GM04504 (cell line): ENCODE results near the gene EYA2.
A peak's percentile ranks its signal among the peaks of the same experiment; 100 is the strongest.
"Not testable (repeated sequence)": the region's sequence is repeated elsewhere in the genome, so short reads cannot be mapped to it uniquely, and the experiment has no call there.

Experiments
- DNase-seq: peaks from one replicate; pipeline ENCODE4 v3.0.0-alpha.2; 2012; ENCODE audit warnings: low read depth

The EYA2 gene

DNA sequence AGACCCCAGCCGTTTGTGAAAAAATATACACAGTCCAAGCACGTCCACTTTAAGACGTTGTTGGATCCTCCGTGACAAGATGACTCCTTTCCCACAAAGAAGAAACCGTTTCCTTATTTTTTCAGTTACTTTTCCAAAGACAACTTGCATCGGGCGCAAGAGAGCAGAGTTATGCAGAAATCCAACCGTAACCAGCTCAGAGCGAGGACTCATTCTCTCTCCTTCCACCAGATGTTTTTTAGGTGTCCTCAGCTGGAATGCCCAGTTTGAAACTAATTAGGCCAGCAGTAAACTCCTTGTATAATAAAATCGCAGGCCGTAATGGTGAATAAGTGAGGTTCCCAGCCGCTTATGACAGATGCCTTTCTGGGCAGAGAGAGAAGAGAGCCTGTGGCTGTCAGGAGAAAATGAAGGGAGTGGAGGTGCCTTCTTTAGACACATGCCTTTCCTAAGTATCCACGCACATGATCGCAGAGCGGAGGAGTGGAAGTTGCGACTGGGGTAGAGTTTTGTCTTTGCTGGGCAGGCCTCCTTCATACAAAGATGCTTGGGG, 2.8 kb downstream of the EYA2 start:
- no peak for DNase-seq

DNA sequence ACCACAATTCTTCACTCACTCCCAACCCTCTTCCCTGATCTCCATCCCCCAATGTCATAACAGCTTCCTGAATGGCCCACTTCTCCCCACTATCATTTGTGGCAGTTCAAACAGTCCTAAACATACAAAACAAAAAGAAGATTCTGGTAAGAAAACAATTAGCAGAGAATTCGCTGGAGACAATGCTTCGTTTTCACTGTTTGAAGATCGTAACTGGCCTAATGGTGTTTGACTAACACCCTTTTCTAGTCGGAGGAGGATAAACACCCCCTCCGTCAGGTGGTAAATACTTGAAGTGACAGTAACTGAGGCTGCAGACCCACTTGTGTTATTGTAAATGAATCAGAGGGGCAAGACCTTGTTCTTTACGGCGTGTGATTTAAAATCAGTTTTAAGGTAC, 3.8 kb downstream of the EYA2 start:
- no peak for DNase-seq

- no peak for DNase-seq
These were observed 5.0 kb downstream of the EYA2 start for GRCh38 chr20:46899621-46900020.

GRCh38 chr20:46900086-46900485, 5.4 kb downstream of the EYA2 start:
- DNase-seq = no peak

- no peak for DNase-seq
These were observed 6.2 kb downstream of the EYA2 start for GRCh38 chr20:46900826-46901225.

- DNase-seq = no peak
These were observed 7.0 kb downstream of the EYA2 start for GRCh38 chr20:46901638-46902037.

GRCh38 chr20:46903256-46903655, 8.6 kb downstream of the EYA2 start:
- no peak for DNase-seq

DNA sequence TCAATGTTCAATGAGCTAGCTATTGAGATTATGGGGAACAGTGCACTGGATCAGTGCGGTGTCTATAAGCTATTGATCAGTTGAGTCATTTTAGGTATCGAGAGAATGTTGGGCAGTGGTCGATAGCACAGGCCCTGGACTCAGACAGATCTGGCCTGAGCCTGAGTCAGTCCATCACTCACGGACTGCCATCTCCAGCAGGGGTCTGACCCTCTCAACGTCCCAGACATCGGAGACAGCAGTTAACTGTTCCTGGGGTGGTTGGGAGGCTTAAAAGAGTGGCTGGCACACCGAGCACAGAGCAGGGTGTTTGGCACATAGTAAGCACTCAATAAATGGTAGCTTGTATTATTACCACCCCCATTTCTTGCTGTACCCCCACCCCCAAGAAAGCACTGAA, 9.3 kb downstream of the EYA2 start:
- DNase-seq = no peak

- no peak for DNase-seq
These were observed 10.9 kb downstream of the EYA2 start for GRCh38 chr20:46905364-46906125.

GRCh38 chr20:46913329-46914044, 18.8 kb downstream of the EYA2 start:
- DNase-seq = no peak

GRCh38 chr20:46914789-46915379, 20.2 kb downstream of the EYA2 start:
- no peak for DNase-seq

GRCh38 chr20:46915575-46916257, 21.1 kb downstream of the EYA2 start:
- no peak for DNase-seq

GRCh38 chr20:46916258-46916603, 21.6 kb downstream of the EYA2 start:
- DNase-seq = no peak

- no peak for DNase-seq
These were observed 22.5 kb downstream of the EYA2 start for GRCh38 chr20:46917155-46917554.

GRCh38 chr20:46920114-46920513, 25.5 kb downstream of the EYA2 start:
- DNase-seq = no peak

- not testable (repeated sequence) for DNase-seq
These were observed 28.2 kb downstream of the EYA2 start for GRCh38 chr20:46922841-46923240.

DNA sequence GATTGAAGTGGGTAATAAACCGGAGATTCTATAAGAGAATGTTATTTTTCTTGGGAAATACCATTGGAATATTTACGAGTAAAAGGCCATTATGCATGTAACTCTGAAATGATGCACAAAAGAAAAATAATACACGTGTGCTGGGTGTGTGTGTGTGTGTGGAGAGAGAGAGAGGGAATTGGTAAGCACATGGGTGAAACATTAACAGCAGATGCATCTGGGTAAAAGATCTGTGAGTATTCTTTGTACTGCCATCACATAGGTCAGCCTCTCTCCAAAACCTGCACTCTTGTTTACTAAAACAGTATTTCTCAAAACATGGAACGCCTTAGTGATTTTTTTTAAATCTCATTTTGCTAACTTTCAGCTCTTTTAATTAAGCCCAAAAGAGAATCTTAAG, 28.9 kb downstream of the EYA2 start:
- DNase-seq = no peak

DNA sequence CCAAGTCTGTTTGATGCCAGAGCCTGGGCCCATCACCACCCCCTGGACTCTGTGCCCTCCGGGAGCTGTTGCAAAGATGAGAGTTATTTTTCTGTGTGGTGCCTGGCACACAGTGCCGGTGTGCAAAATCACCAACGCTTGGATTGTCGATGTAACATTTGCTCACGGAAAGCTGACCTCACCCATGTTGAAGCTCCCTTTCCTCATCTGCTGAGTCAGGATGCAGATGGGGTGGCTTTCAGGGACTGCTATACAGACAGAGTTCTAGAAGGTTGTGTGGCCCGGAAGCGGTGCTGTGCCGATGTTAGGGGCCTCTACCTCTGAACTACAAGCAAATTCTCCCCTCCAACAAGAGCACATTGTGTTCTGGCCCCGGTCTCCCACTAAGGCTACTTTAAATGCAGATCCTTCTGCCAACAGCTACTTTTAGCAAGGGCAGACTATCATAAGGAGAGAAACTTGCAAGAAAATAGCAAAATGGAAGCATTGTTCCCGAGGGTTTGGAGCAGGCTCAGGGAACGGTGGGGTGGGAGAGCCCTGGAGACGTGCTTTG, 34.0 kb downstream of the EYA2 start:
- DNase-seq = peak; percentile 28

DNA sequence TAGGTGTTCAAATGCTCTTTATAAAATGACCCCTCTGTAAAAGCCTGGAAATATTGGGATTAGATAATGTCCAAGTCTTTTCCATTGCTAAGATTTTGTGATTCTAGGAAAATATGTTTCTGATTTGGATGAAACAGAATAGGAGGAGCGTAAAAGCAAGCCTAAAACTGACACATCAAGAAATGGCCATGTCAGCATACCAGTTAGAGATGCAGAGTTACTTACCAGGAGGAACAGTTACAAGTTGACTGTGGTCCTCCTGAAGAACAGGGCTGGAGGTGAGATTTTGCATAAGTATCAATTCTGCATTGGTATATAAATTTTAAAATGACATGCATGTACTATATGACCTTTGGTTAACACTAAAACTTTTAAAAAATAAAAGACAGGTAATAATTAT, 35.3 kb downstream of the EYA2 start:
- DNase-seq = no peak

- no peak for DNase-seq
These were observed 36.1 kb downstream of the EYA2 start for GRCh38 chr20:46930640-46931339.

GRCh38 chr20:46931699-46932098, 37.1 kb downstream of the EYA2 start:
- peak; percentile 52 for DNase-seq

GRCh38 chr20:46932439-46932838, 37.8 kb downstream of the EYA2 start:
- DNase-seq = not testable (repeated sequence)
